Left ventricle myocardium inferior (tissue), 1 donor: Measurements from ENCODE around the gene GJC1. TPM values are rescaled to one million over a fixed set of nuclear protein-coding genes. Genes with fewer than 3 reads are reported as not detected.

Source experiments
- DNase-seq: peaks from one replicate; pipeline ENCODE4 v3.0.0-alpha.2; 2020
- H3K27ac ChIP-seq: fragments of 200-600 bp; replicated peaks from 2 replicates; pipeline ENCODE4 v1.8.0; 2021
- H3K27me3 ChIP-seq: fragments of 200-600 bp; 2 replicates; pipeline ENCODE4 v1.8.0; 2021; ENCODE audit warnings: low read depth
- H3K36me3 ChIP-seq: fragments of 200-600 bp; 2 replicates; pipeline ENCODE4 v1.8.0; 2021
- H3K4me1 ChIP-seq: fragments of 200-600 bp; 2 replicates; pipeline ENCODE4 v1.8.0; 2021
- H3K4me3 ChIP-seq: fragments of 200-600 bp; 2 replicates; pipeline ENCODE4 v1.8.0; 2021; ENCODE audit warnings: mild to moderate bottlenecking, moderate library complexity
- H3K9me3 ChIP-seq: fragments of 200-600 bp; replicated peaks from 2 replicates; pipeline ENCODE4 v1.8.0; 2021
- CTCF ChIP-seq: fragments of 200-600 bp; IDR thresholded peaks from 2 replicates; pipeline ENCODE4 v1.8.0; 2021; ENCODE audit warnings: antibody characterized with exemption, mild to moderate bottlenecking, borderline replicate concordance
- intact Hi-C: fragments of 100-400 bp; cut with micrococcal nuclease; formaldehyde crosslinking; loops from one replicate; pipeline ENCODE4 v1.11.0; 2022
- total RNA-seq: library from RNA; stranded (reverse); fragmentation: NEBNext Ultra II Directional; extraction: Animal tissue kit (Norgen Biotek cat#: 25700); gene quantifications from one replicate; pipeline ENCODE4 v1.2.1, GENCODE V29; 2021
- donor health status: DM: no; HTN: yes; CAD: no; lungs with severe emphysema.

GJC1 gene
- total RNA-seq, 1 donor from 2014 or later: 18.8 TPM

- intact Hi-C loops: loop anchor here (2.0 to 10.0 kb wide), 2 partner anchors 85 to 235 kb away; no protein-coding TSS in a partner anchor
- DNase-seq: peak; percentile 83
- peak overlapping the region; percentile 93 for H3K27ac ChIP-seq
- no peaks in the 10 kb centered on the region for H3K36me3 ChIP-seq
- H3K4me1 ChIP-seq: peaks cover 67% of the 10 kb centered on the region
- no peaks in the 10 kb centered on the region for H3K27me3 ChIP-seq
- H3K4me3 ChIP-seq: peak overlapping the region; percentile 63
- H3K9me3 ChIP-seq: no peaks in the 10 kb centered on the region
- peak; percentile 91 for TF ChIP-seq CTCF
These were observed 50.7 kb downstream of the GJC1 start for GRCh38 chr17:44779211-44780025.

- no peak for DNase-seq
- Histone ChIP-seq H3K4me3 (peak overlapping the region; percentile 63), H3K9me3 (no peaks in the 10 kb centered on the region), H3K27me3 (peaks cover 1% of the 10 kb centered on the region), H3K4me1 (peaks cover 67% of the 10 kb centered on the region), H3K27ac (peak overlapping the region; percentile 93), H3K36me3 (no peaks in the 10 kb centered on the region)
- intact Hi-C loops: loop anchor here (2.0 to 10.0 kb wide), 2 partner anchors 86 to 236 kb away; no protein-coding TSS in a partner anchor
- no peak for TF ChIP-seq CTCF
These were observed 51.4 kb downstream of the GJC1 start for GRCh38 chr17:44778656-44779210.

GRCh38 chr17:44777394-44778348, 52.4 kb downstream of the GJC1 start:
- no peak overlapping the region for H3K27ac ChIP-seq
- H3K36me3 ChIP-seq: no peaks in the 10 kb centered on the region
- no peak for DNase-seq
- intact Hi-C loops: loop anchor here (2.0 to 10.0 kb wide), 2 partner anchors 87 to 237 kb away; no protein-coding TSS in a partner anchor
- no peaks in the 10 kb centered on the region for H3K9me3 ChIP-seq
- no peak for TF ChIP-seq CTCF
- peaks cover 57% of the 10 kb centered on the region for H3K4me1 ChIP-seq
- no peak overlapping the region for H3K4me3 ChIP-seq
- H3K27me3 ChIP-seq: peaks cover 12% of the 10 kb centered on the region

- H3K4me1 ChIP-seq: peaks cover 48% of the 10 kb centered on the region
- no peak for TF ChIP-seq CTCF
- H3K27me3 ChIP-seq: peaks cover 20% of the 10 kb centered on the region
- peak overlapping the region; percentile 79 for H3K4me3 ChIP-seq
- H3K27ac ChIP-seq: no peak overlapping the region
- H3K36me3 ChIP-seq: no peaks in the 10 kb centered on the region
- intact Hi-C loops: loop anchor here (10.0 kb wide), 1 partner anchor 238 kb away; no protein-coding TSS in a partner anchor
- no peak for DNase-seq
- H3K9me3 ChIP-seq: no peaks in the 10 kb centered on the region
These were observed 53.3 kb downstream of the GJC1 start for GRCh38 chr17:44776628-44777393.
